Measurements from ENCODE around the gene ABCA7.
"Not testable (repeated sequence)": the region's sequence is repeated elsewhere in the genome, so short reads cannot be mapped to it uniquely, and the experiment has no call there.

The ABCA7 gene

GRCh38 chr19:1113986-1114483 lies 74.1 kb downstream of the ABCA7 start:
- no peak for DNase-seq (ENCODE audit: low read depth in 2 of 3, low spot score in 1 of 3)

- not testable (repeated sequence) for DNase-seq (ENCODE audit: low read depth in 2 of 3, low spot score in 1 of 3)
Observed at GRCh38 chr19:1114728-1115127, 74.8 kb downstream of the ABCA7 start.

Measured in stimulated activated CD4-positive, alpha-beta T cell treated with anti-CD3 and anti-CD28 coated beads, Interleukin-12 subunit alpha, Interleukin-12 subunit beta, amount 100 ng/mL, for 48 hours (primary cell).